Measurements from ENCODE around the gene ING2.

- TF ChIP-seq CTCF (IDR thresholded peaks at IDR 0.05; ENCODE audit: poor library complexity), result no peak
- TF ChIP-seq EZH2 (IDR thresholded peaks at IDR 0.05; ENCODE audit: borderline replicate concordance), result no peak
- no peak for TF ChIP-seq EZH2phosphoT487 (IDR thresholded peaks at IDR 0.05; ENCODE audit: low read depth, severe bottlenecking, unreplicated experiment)
These were observed 49.2 kb upstream of the ING2 start for GRCh38 chr4:183455431-183456195.

Measured in hepatocyte (in vitro differentiated cells).